GM23338 (cell line): ENCODE measurements around the gene ACBD5. TPM values are rescaled to one million over a fixed set of nuclear protein-coding genes. Genes with fewer than 3 reads are reported as not detected.
"Not testable (repeated sequence)": the region's sequence is repeated elsewhere in the genome, so short reads cannot be mapped to it uniquely, and the experiment has no call there.

ENCODE experiments used
- ATAC-seq: fragments of 200-7000 bp; cut with Tn5 transposase; 3 replicates; pipeline ENCODE4 v1.9.1; 2020
- DNase-seq: peaks from one replicate; pipeline ENCODE4 v3.0.0-alpha.2; 2015; ENCODE audit warnings: low spot score
- H2AFZ ChIP-seq: fragments of 200-600 bp; sonication (generic); 2 replicates; pipeline ENCODE4 v1.8.0; 2016; ENCODE audit warnings: antibody characterized with exemption, mild to moderate bottlenecking, moderate library complexity
- H3F3A ChIP-seq: fragments of 200-600 bp; sonication (generic); replicated peaks from 2 replicates; pipeline ENCODE4 v1.8.0; 2017; ENCODE audit warnings: antibody characterized with exemption, mixed run types, low read depth
- H3K27ac ChIP-seq: fragments of 200-600 bp; sonication (generic); 2 replicates; pipeline ENCODE4 v1.6.1; 2016; ENCODE audit warnings: low read depth
- H3K27me3 ChIP-seq: fragments of 200-600 bp; sonication (generic); 2 replicates; pipeline ENCODE4 v1.8.0; 2016; ENCODE audit warnings: mild to moderate bottlenecking, mixed run types, moderate library complexity; ENCODE audit not compliant: insufficient read depth
- H3K36me3 ChIP-seq: fragments of 200-600 bp; sonication (generic); 2 replicates; pipeline ENCODE4 v1.8.0; 2016; ENCODE audit warnings: mild to moderate bottlenecking; ENCODE audit not compliant: insufficient read depth
- H3K4me1 ChIP-seq: fragments of 200-600 bp; sonication (generic); 2 replicates; pipeline ENCODE4 v1.8.0; 2016; ENCODE audit warnings: mild to moderate bottlenecking, moderate library complexity; ENCODE audit not compliant: insufficient read depth
- H3K4me2 ChIP-seq: fragments of 200-600 bp; sonication (generic); 2 replicates; pipeline ENCODE4 v1.7.1; 2017; ENCODE audit warnings: mixed run types
- H3K4me3 ChIP-seq: fragments of 200-600 bp; sonication (generic); 2 replicates; pipeline ENCODE4 v1.6.1; 2016; ENCODE audit warnings: mixed run types
- H3K79me2 ChIP-seq: fragments of 200-600 bp; sonication (generic); replicated peaks from 2 replicates; pipeline ENCODE4 v1.8.0; 2017; ENCODE audit warnings: mild to moderate bottlenecking; ENCODE audit not compliant: insufficient read depth
- H3K9me2 ChIP-seq: fragments of 200-600 bp; sonication (generic); 2 replicates; pipeline ENCODE4 v1.8.0; 2017; ENCODE audit not compliant: insufficient read depth
- H4K20me1 ChIP-seq: fragments of 200-600 bp; sonication (generic); replicated peaks from 2 replicates; pipeline ENCODE4 v1.8.0; 2017; ENCODE audit warnings: mild to moderate bottlenecking; ENCODE audit not compliant: insufficient read depth
- H3K27ac Mint-ChIP-seq: 2 replicates; pipeline ENCODE4 v1.8.0; 2020; ENCODE audit warnings: inconsistent platforms, mild to moderate bottlenecking, moderate library complexity, mixed read lengths
- H3K27me3 Mint-ChIP-seq: 3 replicates; pipeline ENCODE4 v1.8.0; 2022; ENCODE audit warnings: low read depth, mild to moderate bottlenecking, moderate library complexity, mixed read lengths, inconsistent platforms; ENCODE audit not compliant: insufficient read depth, poor library complexity
- H3K36me3 Mint-ChIP-seq: 3 replicates; pipeline ENCODE4 v1.8.0; 2021; ENCODE audit warnings: low read depth, mild to moderate bottlenecking, inconsistent platforms, moderate library complexity, mixed read lengths
- H3K4me1 Mint-ChIP-seq: 3 replicates; pipeline ENCODE4 v1.8.0; 2020; ENCODE audit warnings: mild to moderate bottlenecking, inconsistent platforms, mixed read lengths
- H3K4me3 Mint-ChIP-seq: 3 replicates; pipeline ENCODE4 v1.8.0; 2021; ENCODE audit warnings: moderate library complexity, mild to moderate bottlenecking, inconsistent platforms, mixed read lengths
- H3K9me3 Mint-ChIP-seq: 3 replicates; pipeline ENCODE4 v1.8.0; 2020; ENCODE audit warnings: moderate library complexity, mild to moderate bottlenecking, inconsistent platforms, mixed read lengths
- CREB1 ChIP-seq: fragments of 250-450 bp; sonication (Bioruptor Pico); IDR thresholded peaks from 2 replicates; pipeline ENCODE4 v1.5.0; 2020; ENCODE audit warnings: low read depth, mild to moderate bottlenecking, moderate library complexity
- ETS1 ChIP-seq: IDR thresholded peaks from 2 replicates; pipeline ENCODE4 v1.6.1; 2016; ENCODE audit warnings: antibody characterized with exemption
- EZH2 ChIP-seq: fragments of 200-600 bp; sonication (generic); IDR thresholded peaks from one replicate; pipeline ENCODE4 v1.8.0; 2017; ENCODE audit warnings: antibody characterized with exemption, mild to moderate bottlenecking, low read depth; ENCODE audit not compliant: unreplicated experiment
- NANOG ChIP-seq: IDR thresholded peaks from 2 replicates; pipeline ENCODE4 v1.6.1; 2016; ENCODE audit warnings: antibody characterized with exemption, borderline replicate concordance
- POLR2AphosphoS5 ChIP-seq: IDR thresholded peaks from 2 replicates; pipeline ENCODE4 v1.6.1; 2016; ENCODE audit warnings: antibody characterized with exemption, low read depth
- ZNF331 ChIP-seq: fragments of 250-450 bp; sonication (Bioruptor Pico); IDR thresholded peaks from 2 replicates; pipeline ENCODE4 v1.5.0; 2020; ENCODE audit warnings: low read depth, mild to moderate bottlenecking, moderate library complexity
- polyA plus RNA-seq: library from polyadenylated mRNA; unstranded; fragments of >200 nt; fragmentation: Nextera tagmentation; extraction: Ambion mirVana; gene quantifications from 2 replicates; pipeline ENCODE4 v1.2.1, GENCODE V29; 2016
- total RNA-seq: library from RNA; depleted of rRNA; stranded (reverse); fragments of >200 nt; shearing (Covaris generic); gene quantifications from 2 replicates; pipeline ENCODE4 v1.2.3, GENCODE V29; 2014
- TF ChIP-seq, protein P1 (sequence below): fragments of 250-450 bp; sonication (Bioruptor Pico); IDR thresholded peaks from 2 replicates; pipeline ENCODE4 v1.5.0; 2020; ENCODE audit warnings: mild to moderate bottlenecking, moderate library complexity

ACBD5 gene
- total and polyA plus RNA-seq, 2 experiments from 2014 or later = 9.8 to 10.1 TPM

- ATAC-seq, H3K9me3 Mint-ChIP-seq, H3F3A ChIP-seq, H3K9me2 ChIP-seq, H2AFZ ChIP-seq, H3K27me3 ChIP-seq, H3K27me3 Mint-ChIP-seq: not testable (repeated sequence)
- Histone ChIP-seq H3K4me3 (peak overlapping the region; percentile 90), H3K27ac (peak overlapping the region; percentile 96), H3K79me2 (peaks cover 68% of the 10 kb centered on the region), H4K20me1 (peaks cover 22% of the 10 kb centered on the region), H3K4me1 (peaks cover 13% of the 10 kb centered on the region), H3K4me2 (peak overlapping the region; percentile 92), H3K36me3 (peaks cover 35% of the 10 kb centered on the region)
- DNase-seq = peak; percentile 7
- H3K36me3 Mint-ChIP-seq = peaks cover 62% of the 10 kb centered on the region
- peaks cover 21% of the 10 kb centered on the region for H3K4me1 Mint-ChIP-seq
- H3K4me3 Mint-ChIP-seq = peak overlapping the region; percentile 99
- peak overlapping the region; percentile 99; the same call in 1 of the 2 replicates for H3K27ac Mint-ChIP-seq
These were observed 84.0 kb downstream of the ACBD5 start for GRCh38 chr10:27156566-27156965.

- Histone ChIP-seq H3K36me3 (peaks cover 22% of the 10 kb centered on the region), H3K79me2 (peaks cover 81% of the 10 kb centered on the region), H3K9me2 (no peaks in the 10 kb centered on the region), H3K4me1 (peaks cover 13% of the 10 kb centered on the region), H4K20me1 (peaks cover 30% of the 10 kb centered on the region), H3K27ac (peak within 1 kb of the TSS; percentile 99), H3F3A (peaks cover 5% of the 10 kb centered on the region; the same call in 1 of the 2 replicates), H2AFZ (peak within 1 kb of the TSS; percentile 89), H3K27me3 (no peaks in the 10 kb centered on the region), H3K4me2 (peak within 1 kb of the TSS; percentile 92), H3K4me3 (peak within 1 kb of the TSS; percentile 90)
- ATAC-seq (peak; percentile 75), DNase-seq (peak; percentile 85)
- no peaks in the 10 kb centered on the region for H3K9me3 Mint-ChIP-seq
- peak within 1 kb of the TSS; percentile 99 for H3K27ac Mint-ChIP-seq
- H3K27me3 Mint-ChIP-seq = peaks cover 5% of the 10 kb centered on the region
- H3K4me1 Mint-ChIP-seq = peaks cover 28% of the 10 kb centered on the region
- TF ChIP-seq POLR2AphosphoS5 = peak; percentile 83
- no peak for TF ChIP-seq ZNF331 (CRISPR knock-in tag)
- no peak for TF ChIP-seq NANOG
- 0 out of 2 replicates have a peak, but pooled peaks have one; percentile 30 for TF ChIP-seq ETS1
- peak; percentile 98 for TF ChIP-seq CREB1 (CRISPR knock-in tag)
- no peak for TF ChIP-seq EZH2
- TF ChIP-seq, protein P1, sequence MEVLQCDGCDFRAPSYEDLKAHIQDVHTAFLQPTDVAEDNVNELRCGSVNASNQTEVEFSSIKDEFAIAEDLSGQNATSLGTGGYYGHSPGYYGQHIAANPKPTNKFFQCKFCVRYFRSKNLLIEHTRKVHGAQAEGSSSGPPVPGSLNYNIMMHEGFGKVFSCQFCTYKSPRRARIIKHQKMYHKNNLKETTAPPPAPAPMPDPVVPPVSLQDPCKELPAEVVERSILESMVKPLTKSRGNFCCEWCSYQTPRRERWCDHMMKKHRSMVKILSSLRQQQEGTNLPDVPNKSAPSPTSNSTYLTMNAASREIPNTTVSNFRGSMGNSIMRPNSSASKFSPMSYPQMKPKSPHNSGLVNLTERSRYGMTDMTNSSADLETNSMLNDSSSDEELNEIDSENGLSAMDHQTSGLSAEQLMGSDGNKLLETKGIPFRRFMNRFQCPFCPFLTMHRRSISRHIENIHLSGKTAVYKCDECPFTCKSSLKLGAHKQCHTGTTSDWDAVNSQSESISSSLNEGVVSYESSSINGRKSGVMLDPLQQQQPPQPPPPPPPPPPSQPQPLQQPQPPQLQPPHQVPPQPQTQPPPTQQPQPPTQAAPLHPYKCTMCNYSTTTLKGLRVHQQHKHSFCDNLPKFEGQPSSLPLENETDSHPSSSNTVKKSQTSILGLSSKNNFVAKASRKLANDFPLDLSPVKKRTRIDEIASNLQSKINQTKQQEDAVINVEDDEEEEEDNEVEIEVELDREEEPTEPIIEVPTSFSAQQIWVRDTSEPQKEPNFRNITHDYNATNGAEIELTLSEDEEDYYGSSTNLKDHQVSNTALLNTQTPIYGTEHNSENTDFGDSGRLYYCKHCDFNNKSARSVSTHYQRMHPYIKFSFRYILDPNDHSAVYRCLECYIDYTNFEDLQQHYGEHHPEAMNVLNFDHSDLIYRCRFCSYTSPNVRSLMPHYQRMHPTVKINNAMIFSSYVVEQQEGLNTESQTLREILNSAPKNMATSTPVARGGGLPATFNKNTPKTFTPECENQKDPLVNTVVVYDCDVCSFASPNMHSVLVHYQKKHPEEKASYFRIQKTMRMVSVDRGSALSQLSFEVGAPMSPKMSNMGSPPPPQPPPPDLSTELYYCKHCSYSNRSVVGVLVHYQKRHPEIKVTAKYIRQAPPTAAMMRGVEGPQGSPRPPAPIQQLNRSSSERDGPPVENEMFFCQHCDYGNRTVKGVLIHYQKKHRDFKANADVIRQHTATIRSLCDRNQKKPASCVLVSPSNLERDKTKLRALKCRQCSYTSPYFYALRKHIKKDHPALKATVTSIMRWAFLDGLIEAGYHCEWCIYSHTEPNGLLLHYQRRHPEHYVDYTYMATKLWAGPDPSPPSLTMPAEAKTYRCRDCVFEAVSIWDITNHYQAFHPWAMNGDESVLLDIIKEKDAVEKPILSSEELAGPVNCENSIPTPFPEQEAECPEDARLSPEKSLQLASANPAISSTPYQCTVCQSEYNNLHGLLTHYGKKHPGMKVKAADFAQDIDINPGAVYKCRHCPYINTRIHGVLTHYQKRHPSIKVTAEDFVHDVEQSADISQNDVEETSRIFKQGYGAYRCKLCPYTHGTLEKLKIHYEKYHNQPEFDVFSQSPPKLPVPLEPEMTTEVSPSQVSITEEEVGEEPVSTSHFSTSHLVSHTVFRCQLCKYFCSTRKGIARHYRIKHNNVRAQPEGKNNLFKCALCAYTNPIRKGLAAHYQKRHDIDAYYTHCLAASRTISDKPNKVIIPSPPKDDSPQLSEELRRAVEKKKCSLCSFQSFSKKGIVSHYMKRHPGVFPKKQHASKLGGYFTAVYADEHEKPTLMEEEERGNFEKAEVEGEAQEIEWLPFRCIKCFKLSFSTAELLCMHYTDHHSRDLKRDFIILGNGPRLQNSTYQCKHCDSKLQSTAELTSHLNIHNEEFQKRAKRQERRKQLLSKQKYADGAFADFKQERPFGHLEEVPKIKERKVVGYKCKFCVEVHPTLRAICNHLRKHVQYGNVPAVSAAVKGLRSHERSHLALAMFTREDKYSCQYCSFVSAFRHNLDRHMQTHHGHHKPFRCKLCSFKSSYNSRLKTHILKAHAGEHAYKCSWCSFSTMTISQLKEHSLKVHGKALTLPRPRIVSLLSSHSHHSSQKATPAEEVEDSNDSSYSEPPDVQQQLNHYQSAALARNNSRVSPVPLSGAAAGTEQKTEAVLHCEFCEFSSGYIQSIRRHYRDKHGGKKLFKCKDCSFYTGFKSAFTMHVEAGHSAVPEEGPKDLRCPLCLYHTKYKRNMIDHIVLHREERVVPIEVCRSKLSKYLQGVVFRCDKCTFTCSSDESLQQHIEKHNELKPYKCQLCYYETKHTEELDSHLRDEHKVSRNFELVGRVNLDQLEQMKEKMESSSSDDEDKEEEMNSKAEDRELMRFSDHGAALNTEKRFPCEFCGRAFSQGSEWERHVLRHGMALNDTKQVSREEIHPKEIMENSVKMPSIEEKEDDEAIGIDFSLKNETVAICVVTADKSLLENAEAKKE (CRISPR knock-in tag) = no peak
- peaks cover 57% of the 10 kb centered on the region for H3K36me3 Mint-ChIP-seq
- H3K4me3 Mint-ChIP-seq = peak within 1 kb of the TSS; percentile 99
These were observed 85.4 kb downstream of the ACBD5 start, which contains the start of gene MASTL for GRCh38 chr10:27155066-27155754. Gene MASTL, plus strand, starts transcription at chr10:27155352. Its CDS starts 75 bp downstream, at chr10:27155427.
